ENCODE results near the gene SLC35E1.

SLC35E1 gene

DNA sequence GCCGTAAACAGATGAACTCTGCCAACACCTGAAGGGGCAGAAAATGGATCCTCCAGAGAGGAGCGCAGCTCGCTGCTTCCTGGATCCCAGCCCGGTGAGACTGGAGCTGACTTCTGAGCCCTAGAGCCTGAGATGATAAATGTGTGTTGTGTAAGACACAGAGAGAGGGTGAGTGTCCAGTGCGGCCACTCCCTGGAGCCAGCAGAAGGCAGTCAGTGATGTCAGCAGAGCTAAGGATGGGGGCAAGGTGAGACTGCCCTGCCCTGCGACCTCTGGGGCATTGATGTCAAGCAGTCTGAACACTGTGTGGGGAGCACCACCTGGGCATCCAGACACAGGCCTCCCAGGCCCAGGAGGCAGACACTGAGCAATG lies 9.7 kb upstream of the SLC35E1 start:
- Histone ChIP-seq H3K4me1 (ENCODE audit: control insufficient read depth, low read length) (peaks cover 54% of the 10 kb centered on the region), H3K4me2 (ENCODE audit: low read length) (peak overlapping the region; percentile 14; the same call in 1 of the 2 replicates)

DNA sequence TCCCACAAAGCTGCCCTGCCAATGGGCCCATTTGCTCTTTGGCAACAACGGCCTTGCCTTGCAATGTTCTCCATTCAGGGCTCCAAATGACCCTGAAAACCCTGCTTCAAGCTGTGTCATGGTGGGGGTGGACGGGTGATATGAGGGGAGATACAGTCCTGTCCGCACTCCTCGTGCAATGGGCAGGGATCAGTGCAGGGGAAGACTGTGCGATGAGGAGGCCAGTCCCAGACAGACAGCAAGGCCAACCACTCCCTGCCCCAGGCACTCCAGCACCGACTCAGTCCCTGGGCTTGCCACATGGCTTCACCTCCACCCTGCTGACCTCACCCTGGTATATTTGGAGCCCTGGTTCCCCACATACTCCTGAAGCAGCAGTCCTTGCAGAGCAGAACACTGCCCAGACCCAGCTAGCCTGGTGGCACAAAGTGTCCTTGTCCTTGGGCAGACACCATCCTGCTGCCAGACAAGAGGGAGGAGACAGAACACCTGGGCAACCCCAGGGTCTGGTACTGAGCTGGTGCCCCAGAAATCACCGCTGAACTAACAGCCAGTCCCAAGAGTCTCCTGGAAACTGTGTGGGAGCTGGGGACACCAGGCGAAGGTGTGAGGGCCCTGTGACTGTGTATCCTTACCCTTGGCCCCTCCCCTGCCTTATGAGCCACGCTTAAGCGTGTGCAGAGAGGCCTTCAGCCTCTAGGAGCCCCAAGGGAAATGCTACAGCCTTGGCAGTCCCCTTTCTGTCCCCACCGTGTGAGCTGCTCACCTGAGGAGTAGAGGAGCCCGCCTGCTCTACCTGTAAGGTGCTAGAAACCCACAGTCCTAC lies 9.1 kb upstream of the SLC35E1 start:
- Histone ChIP-seq H3K36me3 (ENCODE audit: control insufficient read depth, low read length) (peaks cover 70% of the 10 kb centered on the region), H3K4me2 (ENCODE audit: low read length) (peak overlapping the region; percentile 14; the same call in 1 of the 2 replicates)

More for the DNA sequence above, 9.7 kb upstream of the SLC35E1 start:
- no peaks in the 10 kb centered on the region for H3K9me2 ChIP-seq (replicated peaks; ENCODE audit: control insufficient read depth, low read length)
- no peaks in the 10 kb centered on the region for H3K27me3 ChIP-seq (ENCODE audit: control insufficient read depth, low read length)
- H3F3A ChIP-seq (ENCODE audit: control insufficient read depth, insufficient read depth) = peaks cover 24% of the 10 kb centered on the region
- H3K27ac ChIP-seq (ENCODE audit: low read depth, low read length) = peak overlapping the region; percentile 1; the same call in 1 of the 2 replicates
- H3K36me3 ChIP-seq (ENCODE audit: control insufficient read depth, low read length) = peaks cover 68% of the 10 kb centered on the region
- H4K20me1 ChIP-seq (ENCODE audit: control insufficient read depth, insufficient read depth, low read depth, low read length) = peaks cover 5% of the 10 kb centered on the region; the same call in 1 of the 2 replicates
- no peak for TF ChIP-seq EZH2phosphoT487 (IDR thresholded peaks at IDR 0.05; ENCODE audit: borderline replicate concordance, low read length)
- TF ChIP-seq, protein P1, sequence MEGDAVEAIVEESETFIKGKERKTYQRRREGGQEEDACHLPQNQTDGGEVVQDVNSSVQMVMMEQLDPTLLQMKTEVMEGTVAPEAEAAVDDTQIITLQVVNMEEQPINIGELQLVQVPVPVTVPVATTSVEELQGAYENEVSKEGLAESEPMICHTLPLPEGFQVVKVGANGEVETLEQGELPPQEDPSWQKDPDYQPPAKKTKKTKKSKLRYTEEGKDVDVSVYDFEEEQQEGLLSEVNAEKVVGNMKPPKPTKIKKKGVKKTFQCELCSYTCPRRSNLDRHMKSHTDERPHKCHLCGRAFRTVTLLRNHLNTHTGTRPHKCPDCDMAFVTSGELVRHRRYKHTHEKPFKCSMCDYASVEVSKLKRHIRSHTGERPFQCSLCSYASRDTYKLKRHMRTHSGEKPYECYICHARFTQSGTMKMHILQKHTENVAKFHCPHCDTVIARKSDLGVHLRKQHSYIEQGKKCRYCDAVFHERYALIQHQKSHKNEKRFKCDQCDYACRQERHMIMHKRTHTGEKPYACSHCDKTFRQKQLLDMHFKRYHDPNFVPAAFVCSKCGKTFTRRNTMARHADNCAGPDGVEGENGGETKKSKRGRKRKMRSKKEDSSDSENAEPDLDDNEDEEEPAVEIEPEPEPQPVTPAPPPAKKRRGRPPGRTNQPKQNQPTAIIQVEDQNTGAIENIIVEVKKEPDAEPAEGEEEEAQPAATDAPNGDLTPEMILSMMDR (IDR thresholded peaks at IDR 0.05; ENCODE audit: low read depth, low read length, poor library complexity, severe bottlenecking) = no peak
- no peak overlapping the region for H3K4me3 ChIP-seq (ENCODE audit: low read length)
- peaks cover 98% of the 10 kb centered on the region for H3K79me2 ChIP-seq (ENCODE audit: control insufficient read depth, low read length)
- no peaks in the 10 kb centered on the region for H3K9me3 ChIP-seq (ENCODE audit: control insufficient read depth, insufficient read depth, low read length)

DNA sequence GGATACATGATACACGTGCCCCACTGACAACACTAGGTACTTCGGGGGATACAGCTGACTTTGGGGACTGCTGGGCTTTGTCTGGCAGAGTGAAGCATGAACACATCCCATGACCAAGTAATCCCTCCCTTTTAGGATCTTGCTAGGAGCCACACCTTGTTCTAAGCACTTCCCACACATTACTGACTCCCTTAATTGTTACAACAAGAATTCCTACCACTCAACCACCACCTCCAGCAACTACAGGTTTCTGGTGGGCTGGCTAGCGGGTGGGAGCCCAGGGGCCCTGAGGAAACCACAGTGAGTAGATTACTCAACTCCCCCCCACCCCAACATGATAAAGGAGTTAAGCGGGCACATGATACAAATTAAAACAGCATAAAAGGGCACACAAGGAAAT lies 7.2 kb upstream of the SLC35E1 start:
- no peak for TF ChIP-seq EZH2phosphoT487 (IDR thresholded peaks at IDR 0.05; ENCODE audit: borderline replicate concordance, low read length)
- TF ChIP-seq, protein P1 (IDR thresholded peaks at IDR 0.05; ENCODE audit: low read depth, low read length, poor library complexity, severe bottlenecking) = no peak
- no peak overlapping the region for H3K4me3 ChIP-seq (ENCODE audit: low read length)
- H3K4me1 ChIP-seq (ENCODE audit: control insufficient read depth, low read length) = peaks cover 29% of the 10 kb centered on the region
- H3K27ac ChIP-seq (ENCODE audit: low read depth, low read length) = no peak overlapping the region
- peaks cover 5% of the 10 kb centered on the region; the same call in 1 of the 2 replicates for H4K20me1 ChIP-seq (ENCODE audit: control insufficient read depth, insufficient read depth, low read depth, low read length)
- no peaks in the 10 kb centered on the region for H3K9me3 ChIP-seq (ENCODE audit: control insufficient read depth, insufficient read depth, low read length)
- peaks cover 2% of the 10 kb centered on the region; the same call in 1 of the 2 replicates for H3F3A ChIP-seq (ENCODE audit: control insufficient read depth, insufficient read depth)
- peaks cover 99% of the 10 kb centered on the region for H3K79me2 ChIP-seq (ENCODE audit: control insufficient read depth, low read length)
- H3K36me3 ChIP-seq (ENCODE audit: control insufficient read depth, low read length) = peaks cover 71% of the 10 kb centered on the region
- no peaks in the 10 kb centered on the region for H3K27me3 ChIP-seq (ENCODE audit: control insufficient read depth, low read length)
- no peak overlapping the region for H3K4me2 ChIP-seq (ENCODE audit: low read length)
- no peaks in the 10 kb centered on the region for H3K9me2 ChIP-seq (replicated peaks; ENCODE audit: control insufficient read depth, low read length)

More for the DNA sequence above, 9.1 kb upstream of the SLC35E1 start:
- H3K79me2 ChIP-seq (ENCODE audit: control insufficient read depth, low read length) = peaks cover 98% of the 10 kb centered on the region
- peak overlapping the region; percentile 1; the same call in 1 of the 2 replicates for H3K27ac ChIP-seq (ENCODE audit: low read depth, low read length)
- H4K20me1 ChIP-seq (ENCODE audit: control insufficient read depth, insufficient read depth, low read depth, low read length) = peaks cover 5% of the 10 kb centered on the region; the same call in 1 of the 2 replicates
- peaks cover 18% of the 10 kb centered on the region for H3F3A ChIP-seq (ENCODE audit: control insufficient read depth, insufficient read depth)
- H3K9me2 ChIP-seq (replicated peaks; ENCODE audit: control insufficient read depth, low read length) = no peaks in the 10 kb centered on the region
- H3K27me3 ChIP-seq (ENCODE audit: control insufficient read depth, low read length) = no peaks in the 10 kb centered on the region
- TF ChIP-seq EZH2phosphoT487 (IDR thresholded peaks at IDR 0.05; ENCODE audit: borderline replicate concordance, low read length) = no peak
- TF ChIP-seq, protein P1 (IDR thresholded peaks at IDR 0.05; ENCODE audit: low read depth, low read length, poor library complexity, severe bottlenecking) = no peak
- peaks cover 48% of the 10 kb centered on the region for H3K4me1 ChIP-seq (ENCODE audit: control insufficient read depth, low read length)
- H3K4me3 ChIP-seq (ENCODE audit: low read length) = no peak overlapping the region
- H3K9me3 ChIP-seq (ENCODE audit: control insufficient read depth, insufficient read depth, low read length) = no peaks in the 10 kb centered on the region
